ENCODE data around the gene NKX2-8.
"Not testable (repeated sequence)": the region's sequence is repeated elsewhere in the genome, so short reads cannot be mapped to it uniquely, and the experiment has no call there.

Gene NKX2-8

DNA sequence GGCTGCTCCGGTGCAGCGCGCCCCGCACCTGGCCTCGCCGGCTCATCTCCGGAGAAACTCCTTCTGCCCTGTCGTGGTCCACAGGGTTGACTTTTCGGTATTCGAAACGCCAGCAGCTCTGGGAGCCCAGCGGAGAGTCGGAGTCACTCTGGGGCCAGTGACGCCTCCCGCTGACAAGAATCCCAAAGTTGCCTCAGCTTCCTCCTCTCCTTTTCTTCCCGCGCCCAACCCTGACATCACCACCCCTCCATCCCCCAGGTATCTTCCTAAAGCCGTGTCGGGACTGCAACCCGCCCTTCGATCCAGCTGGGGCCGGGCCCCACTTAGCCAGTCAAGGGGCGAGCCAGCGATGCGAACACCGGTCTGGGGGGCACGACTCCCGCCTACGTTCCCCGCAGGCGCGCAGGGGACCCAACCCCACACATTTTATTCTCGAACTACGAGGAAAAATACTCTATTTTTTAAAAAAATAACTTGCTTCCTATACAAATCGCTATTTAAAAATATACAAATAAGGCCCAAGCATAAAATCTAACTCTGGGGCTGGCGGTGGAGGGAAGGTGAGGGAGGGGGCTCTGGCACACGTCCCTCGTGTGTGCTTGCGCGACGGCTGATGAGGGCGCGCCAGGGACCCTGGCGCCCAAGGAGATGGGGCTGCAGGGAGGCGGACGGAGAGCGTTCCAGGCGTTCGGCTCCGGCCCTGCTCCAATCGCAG is 2.1 kb downstream of the NKX2-8 start:
- Histone ChIP-seq H3K4me1 (ENCODE audit: control insufficient read depth, insufficient read depth, low read length) (peaks cover 14% of the 10 kb centered on the region), H3K36me3 (ENCODE audit: control insufficient read depth, insufficient read depth, low read length) (no peaks in the 10 kb centered on the region), H3K9me3 (ENCODE audit: control insufficient read depth, insufficient read depth, low read depth, low read length) (no peaks in the 10 kb centered on the region), H3K9ac (ENCODE audit: low read length) (no peak overlapping the region), H3K4me3 (ENCODE audit: low read depth, low read length) (peak overlapping the region; percentile 59), H3K27ac (ENCODE audit: low read depth, low read length) (no peak overlapping the region), H3K27me3 (ENCODE audit: control insufficient read depth, insufficient read depth, low read length) (peaks cover 100% of the 10 kb centered on the region)

- Histone ChIP-seq H3K9me3 (ENCODE audit: control insufficient read depth, insufficient read depth, low read depth, low read length) (no peaks in the 10 kb centered on the region), H3K4me3 (ENCODE audit: low read depth, low read length) (peak overlapping the region; percentile 59), H3K9ac (ENCODE audit: low read length) (no peak overlapping the region), H3K27me3 (ENCODE audit: control insufficient read depth, insufficient read depth, low read length) (peaks cover 100% of the 10 kb centered on the region), H3K4me1 (ENCODE audit: control insufficient read depth, insufficient read depth, low read length) (peaks cover 14% of the 10 kb centered on the region), H3K27ac (ENCODE audit: low read depth, low read length) (no peak overlapping the region), H3K36me3 (ENCODE audit: control insufficient read depth, insufficient read depth, low read length) (no peaks in the 10 kb centered on the region)
Measured at GRCh38 chr14:36579573-36580140, 2.8 kb downstream of the NKX2-8 start.

GRCh38 chr14:36579001-36579555 is 3.3 kb downstream of the NKX2-8 start:
- peaks cover 100% of the 10 kb centered on the region for H3K27me3 ChIP-seq (ENCODE audit: control insufficient read depth, insufficient read depth, low read length)
- H3K9me3 ChIP-seq (ENCODE audit: control insufficient read depth, insufficient read depth, low read depth, low read length) = no peaks in the 10 kb centered on the region

GRCh38 chr14:36570065-36570464 is 12.3 kb downstream of the NKX2-8 start:
- Histone ChIP-seq H3K4me1 (ENCODE audit: control insufficient read depth, insufficient read depth, low read length) (no peaks in the 10 kb centered on the region), H3K4me3 (ENCODE audit: low read depth, low read length) (no peak overlapping the region), H3K9me3 (ENCODE audit: control insufficient read depth, insufficient read depth, low read depth, low read length) (no peaks in the 10 kb centered on the region), H3K27me3 (ENCODE audit: control insufficient read depth, insufficient read depth, low read length) (peaks cover 58% of the 10 kb centered on the region), H3K9ac (ENCODE audit: low read length) (no peak overlapping the region), H3K36me3 (ENCODE audit: control insufficient read depth, insufficient read depth, low read length) (no peaks in the 10 kb centered on the region), H3K27ac (ENCODE audit: low read depth, low read length) (no peak overlapping the region)

More at GRCh38 chr14:36579001-36579555, 3.3 kb downstream of the NKX2-8 start:
- Histone ChIP-seq H3K9ac (ENCODE audit: low read length) (no peak overlapping the region), H3K4me1 (ENCODE audit: control insufficient read depth, insufficient read depth, low read length) (peaks cover 14% of the 10 kb centered on the region), H3K27ac (ENCODE audit: low read depth, low read length) (no peak overlapping the region), H3K36me3 (ENCODE audit: control insufficient read depth, insufficient read depth, low read length) (no peaks in the 10 kb centered on the region), H3K4me3 (ENCODE audit: low read depth, low read length) (no peak overlapping the region)

GRCh38 chr14:36556811-36557433 is 25.5 kb downstream of the NKX2-8 start:
- H3K9me3 ChIP-seq (ENCODE audit: control insufficient read depth, insufficient read depth, low read depth, low read length) = no peaks in the 10 kb centered on the region
- H3K27ac ChIP-seq (ENCODE audit: low read depth, low read length) = no peak overlapping the region
- H3K4me1 ChIP-seq (ENCODE audit: control insufficient read depth, insufficient read depth, low read length) = no peaks in the 10 kb centered on the region; the same call in 1 of the 2 replicates
- no peak overlapping the region for H3K9ac ChIP-seq (ENCODE audit: low read length)
- H3K36me3 ChIP-seq (ENCODE audit: control insufficient read depth, insufficient read depth, low read length) = no peaks in the 10 kb centered on the region
- H3K4me3 ChIP-seq (ENCODE audit: low read depth, low read length) = no peak overlapping the region
- H3K27me3 ChIP-seq (ENCODE audit: control insufficient read depth, insufficient read depth, low read length) = peaks cover 25% of the 10 kb centered on the region

DNA sequence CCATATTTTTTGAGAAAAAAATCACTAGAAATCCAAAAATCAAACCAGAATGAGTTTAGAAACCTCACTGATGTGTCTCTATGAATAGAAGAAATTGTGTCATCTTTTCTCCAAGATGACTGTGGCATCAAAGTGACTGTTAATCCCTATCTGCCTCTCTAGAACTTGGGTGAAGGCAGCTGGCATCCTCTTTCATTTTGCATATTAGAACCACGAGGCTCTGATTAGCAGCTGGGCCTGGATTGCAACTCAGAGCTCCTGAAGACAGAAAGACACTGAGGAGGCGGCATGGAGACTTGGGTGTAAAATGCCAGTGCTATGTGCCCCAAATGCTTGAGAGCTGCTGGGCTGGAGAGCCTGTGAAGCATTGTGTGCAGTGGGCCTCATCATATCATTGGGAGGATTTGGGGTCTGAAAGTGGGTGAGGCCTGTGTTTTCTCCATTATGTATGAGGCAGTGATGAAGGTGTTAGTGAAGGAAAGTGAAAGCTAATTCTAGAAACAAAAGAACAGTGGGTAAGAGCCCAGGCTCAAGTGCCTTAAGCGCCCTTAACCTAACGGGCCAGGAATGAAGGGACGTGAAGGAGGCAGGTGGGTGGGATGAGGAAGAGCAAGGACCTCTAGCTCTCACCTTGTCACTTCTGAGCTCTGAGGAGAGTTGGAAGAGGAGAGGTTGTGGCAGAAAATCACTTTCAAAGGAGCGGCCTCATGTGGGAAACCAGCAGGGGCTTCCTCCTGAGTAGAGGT is 26.2 kb downstream of the NKX2-8 start:
- H3K4me1 ChIP-seq (ENCODE audit: control insufficient read depth, insufficient read depth, low read length) = no peaks in the 10 kb centered on the region; the same call in 1 of the 2 replicates
- no peak overlapping the region for H3K27ac ChIP-seq (ENCODE audit: low read depth, low read length)
- no peak overlapping the region for H3K9ac ChIP-seq (ENCODE audit: low read length)
- no peaks in the 10 kb centered on the region for H3K9me3 ChIP-seq (ENCODE audit: control insufficient read depth, insufficient read depth, low read depth, low read length)
- peaks cover 19% of the 10 kb centered on the region; the same call in 1 of the 2 replicates for H3K27me3 ChIP-seq (ENCODE audit: control insufficient read depth, insufficient read depth, low read length)
- H3K4me3 ChIP-seq (ENCODE audit: low read depth, low read length) = no peak overlapping the region
- H3K36me3 ChIP-seq (ENCODE audit: control insufficient read depth, insufficient read depth, low read length) = no peaks in the 10 kb centered on the region

GRCh38 chr14:36553656-36554260 is 28.7 kb downstream of the NKX2-8 start:
- Histone ChIP-seq H3K4me1 (ENCODE audit: control insufficient read depth, insufficient read depth, low read length) (no peaks in the 10 kb centered on the region; the same call in 1 of the 2 replicates), H3K36me3 (ENCODE audit: control insufficient read depth, insufficient read depth, low read length) (no peaks in the 10 kb centered on the region), H3K9me3 (ENCODE audit: control insufficient read depth, insufficient read depth, low read depth, low read length) (no peaks in the 10 kb centered on the region), H3K27me3 (ENCODE audit: control insufficient read depth, insufficient read depth, low read length) (peaks cover 9% of the 10 kb centered on the region; the same call in 1 of the 2 replicates), H3K9ac (ENCODE audit: low read length) (no peak overlapping the region), H3K4me3 (ENCODE audit: low read depth, low read length) (no peak overlapping the region), H3K27ac (ENCODE audit: low read depth, low read length) (no peak overlapping the region)

DNA sequence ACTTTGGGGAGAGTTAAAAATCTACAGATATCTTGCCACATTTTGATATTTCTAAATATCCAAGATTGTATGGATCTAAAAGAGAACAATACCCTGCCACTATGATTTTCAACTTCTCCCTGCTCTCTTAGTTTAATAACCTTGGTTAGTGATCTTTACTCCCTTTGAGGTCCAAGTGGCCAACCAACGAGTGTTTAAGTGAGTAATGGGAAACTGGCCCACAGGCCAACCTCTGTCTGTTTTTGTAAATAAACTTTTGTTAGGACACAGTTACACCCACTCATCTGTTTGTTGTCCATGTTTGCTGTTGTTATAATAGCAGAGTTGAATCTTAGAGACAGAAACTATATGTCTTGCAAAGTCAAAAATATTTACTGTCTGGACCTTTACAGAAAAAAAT is 31.5 kb downstream of the NKX2-8 start:
- H3K27me3 ChIP-seq (ENCODE audit: control insufficient read depth, insufficient read depth, low read length) = peaks cover 22% of the 10 kb centered on the region; the same call in 1 of the 2 replicates
- no peak overlapping the region for H3K27ac ChIP-seq (ENCODE audit: low read depth, low read length)
- no peaks in the 10 kb centered on the region for H3K36me3 ChIP-seq (ENCODE audit: control insufficient read depth, insufficient read depth, low read length)
- no peak overlapping the region for H3K9ac ChIP-seq (ENCODE audit: low read length)
- H3K9me3 ChIP-seq (ENCODE audit: control insufficient read depth, insufficient read depth, low read depth, low read length) = no peaks in the 10 kb centered on the region
- no peak overlapping the region for H3K4me3 ChIP-seq (ENCODE audit: low read depth, low read length)
- no peaks in the 10 kb centered on the region; the same call in 1 of the 2 replicates for H3K4me1 ChIP-seq (ENCODE audit: control insufficient read depth, insufficient read depth, low read length)

GRCh38 chr14:36544280-36544679 is 38.1 kb downstream of the NKX2-8 start:
- H3K27me3 ChIP-seq (ENCODE audit: control insufficient read depth, insufficient read depth, low read length) = peaks cover 39% of the 10 kb centered on the region; the same call in 1 of the 2 replicates
- H3K4me3 ChIP-seq (ENCODE audit: low read depth, low read length); H3K4me1 ChIP-seq (ENCODE audit: control insufficient read depth, insufficient read depth, low read length); H3K9ac ChIP-seq (ENCODE audit: low read length); H3K36me3 ChIP-seq (ENCODE audit: control insufficient read depth, insufficient read depth, low read length); H3K9me3 ChIP-seq (ENCODE audit: control insufficient read depth, insufficient read depth, low read depth, low read length); H3K27ac ChIP-seq (ENCODE audit: low read depth, low read length): not testable (repeated sequence)

GRCh38 chr14:36538051-36538450 is 44.4 kb downstream of the NKX2-8 start:
- H3K4me3 ChIP-seq (ENCODE audit: low read depth, low read length) = no peak overlapping the region
- no peaks in the 10 kb centered on the region for H3K36me3 ChIP-seq (ENCODE audit: control insufficient read depth, insufficient read depth, low read length)
- no peaks in the 10 kb centered on the region for H3K4me1 ChIP-seq (ENCODE audit: control insufficient read depth, insufficient read depth, low read length)
- H3K27me3 ChIP-seq (ENCODE audit: control insufficient read depth, insufficient read depth, low read length) = peaks cover 55% of the 10 kb centered on the region
- no peaks in the 10 kb centered on the region for H3K9me3 ChIP-seq (ENCODE audit: control insufficient read depth, insufficient read depth, low read depth, low read length)
- H3K9ac ChIP-seq (ENCODE audit: low read length) = no peak overlapping the region
- no peak overlapping the region for H3K27ac ChIP-seq (ENCODE audit: low read depth, low read length)

Measured in HUES6 (cell line).